H1 (cell line): Measurements from ENCODE around the gene PLB1. TPM values are rescaled to one million over a fixed set of nuclear protein-coding genes. Genes with fewer than 3 reads are reported as not detected.

Experiments used
- CTCF ChIA-PET: fragments of 300-600 bp; sonication (Branson Sonifier 250); formaldehyde crosslinking; loops from one replicate; lab custom pipeline; 2021; ENCODE audit not compliant: partially characterized antibody; lab: Charles Lee
- POLR2A ChIA-PET: fragments of 300-600 bp; sonication (Branson Sonifier 250); formaldehyde crosslinking; loops from one replicate; lab custom pipeline; 2021; ENCODE audit warnings: inconsistent platforms; ENCODE audit not compliant: partially characterized antibody; lab: Charles Lee
- DNase-seq, 2 experiments: peaks; one replicate each; pipeline versions ENCODE4 v3.0.0 to v3.0.0-alpha.2; 2010 to 2022; ENCODE audit warnings: low spot score in 2 of 2, low read depth in 1 of 2, mixed read lengths in 1 of 2
- FAIRE-seq: peaks from 2 replicates; lab custom pipeline; 2011; peaks lifted over from hg19 to GRCh38; lab: Jason Lieb, UNC
- H2AFZ ChIP-seq: 2 replicates; pipeline ENCODE4 v1.8.1; 2012; ENCODE audit warnings: low read length, inconsistent platforms
- H2AK5ac ChIP-seq: 2 replicates; pipeline ENCODE4 v1.6.1; 2013; ENCODE audit warnings: low read depth, low read length
- H2BK120ac ChIP-seq: replicated peaks from 2 replicates; pipeline ENCODE3; 2013; ENCODE audit warnings: low read depth, low read length, inconsistent platforms
- H2BK12ac ChIP-seq: 2 replicates; pipeline ENCODE4 v1.6.1; 2013; ENCODE audit warnings: low read depth, low read length
- H2BK15ac ChIP-seq: 2 replicates; pipeline ENCODE4 v1.6.1; 2013; ENCODE audit warnings: low read length
- H2BK20ac ChIP-seq: 2 replicates; pipeline ENCODE4 v1.6.1; 2013; ENCODE audit warnings: low read length
- H2BK5ac ChIP-seq: 2 replicates; pipeline ENCODE4 v1.6.1; 2013; ENCODE audit warnings: low read depth, low read length
- H3K14ac ChIP-seq: 2 replicates; pipeline ENCODE4 v1.6.1; 2013; ENCODE audit warnings: inconsistent platforms; ENCODE audit not compliant: insufficient read length
- H3K18ac ChIP-seq: 2 replicates; pipeline ENCODE4 v1.6.1; 2013; ENCODE audit warnings: low read length; ENCODE audit errors: extremely low read depth
- H3K23ac ChIP-seq: 2 replicates; pipeline ENCODE4 v1.6.1; 2013; ENCODE audit warnings: inconsistent platforms; ENCODE audit not compliant: insufficient read length
- H3K23me2 ChIP-seq: 2 replicates; pipeline ENCODE4 v1.6.1; 2013; ENCODE audit warnings: low read depth, low read length
- H3K27ac ChIP-seq: 2 replicates; pipeline ENCODE4 v1.6.1; 2011; ENCODE audit warnings: low read depth, low read length, inconsistent platforms
- H3K27me3 ChIP-seq, 4 experiments: replicated peaks in 1 of 4; 1 replicate in 1 of 4; 2 replicates in 3 of 4; pipeline versions ENCODE4 v1.6.1 to v1.8.1; 2011 to 2013; ENCODE audit warnings: low read length in 3 of 4, mild to moderate bottlenecking in 3 of 4, inconsistent platforms in 2 of 4, mixed read lengths in 2 of 4, moderate library complexity in 1 of 4; ENCODE audit not compliant: control insufficient read depth in 3 of 4, insufficient read depth in 3 of 4; ENCODE audit errors: extremely low read depth in 1 of 4
- H3K36me3 ChIP-seq, 4 experiments: 2 replicates each; pipeline versions ENCODE4 v1.6.1 to v1.8.1; 2011 to 2013; ENCODE audit warnings: mild to moderate bottlenecking in 4 of 4, low read length in 3 of 4, moderate library complexity in 2 of 4, control low read depth in 1 of 4, inconsistent platforms in 1 of 4; ENCODE audit not compliant: insufficient read depth in 4 of 4, control insufficient read depth in 2 of 4
- H3K4ac ChIP-seq: replicated peaks from 2 replicates; pipeline ENCODE3; 2013; ENCODE audit warnings: low read length, low read depth, mixed read lengths, inconsistent platforms; ENCODE audit not compliant: insufficient read length
- H3K4me1 ChIP-seq, 4 experiments: replicated peaks in 1 of 4; 1 replicate in 1 of 4; 2 replicates in 3 of 4; pipeline versions ENCODE4 v1.6.1 to v1.8.1; 2011 to 2013; ENCODE audit warnings: low read length in 3 of 4, inconsistent platforms in 2 of 4, mixed read lengths in 1 of 4; ENCODE audit not compliant: insufficient read depth in 4 of 4, control insufficient read depth in 3 of 4
- H3K4me2 ChIP-seq, 2 experiments: 2 replicates each; pipeline versions ENCODE4 v1.6.1 to v1.8.1; 2011 to 2013; ENCODE audit warnings: low read depth in 2 of 2, low read length in 2 of 2, control low read depth in 1 of 2, inconsistent platforms in 1 of 2, mild to moderate bottlenecking in 1 of 2; ENCODE audit not compliant: insufficient read depth in 1 of 2
- H3K4me3 ChIP-seq, 4 experiments: fragments of 200-600, 300-600 bp in 1 of 4; sonication (generic), shearing (Covaris generic), sonication (Bioruptor Twin) in 1 of 4; 2 replicates each; pipeline versions ENCODE4 v1.5.1 to v1.8.1; 2011 to 2016; ENCODE audit warnings: low read length in 4 of 4, low read depth in 3 of 4, control low read depth in 2 of 4, inconsistent platforms in 2 of 4, mild to moderate bottlenecking in 2 of 4, mixed read lengths in 1 of 4, moderate library complexity in 1 of 4; ENCODE audit not compliant: insufficient read depth in 2 of 4; ENCODE audit errors: extremely low read depth in 1 of 4
- H3K56ac ChIP-seq: replicated peaks from 2 replicates; pipeline ENCODE3; 2013; ENCODE audit warnings: low read depth, mild to moderate bottlenecking, mixed read lengths, low read length, inconsistent platforms; ENCODE audit not compliant: insufficient read length
- H3K79me1 ChIP-seq: 2 replicates; pipeline ENCODE4 v1.6.1; 2013; ENCODE audit warnings: low read depth, low read length, control low read depth
- H3K79me2 ChIP-seq, 2 experiments: 2 replicates each; pipeline versions ENCODE4 v1.6.1 to v1.8.1; 2012 to 2013; ENCODE audit warnings: low read length in 2 of 2, mild to moderate bottlenecking in 2 of 2, inconsistent platforms in 1 of 2; ENCODE audit not compliant: insufficient read depth in 2 of 2, control insufficient read depth in 1 of 2
- H3K9ac ChIP-seq, 4 experiments: replicated peaks in 1 of 4; 1 replicate in 1 of 4; 2 replicates in 3 of 4; pipeline versions ENCODE4 v1.6.1 to v1.8.1; 2011 to 2013; ENCODE audit warnings: low read depth in 3 of 4, low read length in 3 of 4, control low read depth in 2 of 4, mild to moderate bottlenecking in 2 of 4, moderate library complexity in 2 of 4, inconsistent platforms in 1 of 4; ENCODE audit errors: extremely low read depth in 1 of 4
- H3K9me3 ChIP-seq, 2 experiments: 2 replicates each; pipeline versions ENCODE4 v1.6.1 to v1.8.1; 2012 to 2013; ENCODE audit warnings: mild to moderate bottlenecking in 2 of 2, moderate library complexity in 2 of 2, control low read depth in 1 of 2, inconsistent platforms in 1 of 2, low read depth in 1 of 2, low read length in 1 of 2, mixed read lengths in 1 of 2; ENCODE audit not compliant: insufficient read depth in 2 of 2
- H4K20me1 ChIP-seq, 2 experiments: replicated peaks in 1 of 2; 2 replicates each; pipeline versions ENCODE3 to v1.8.1; 2011 to 2013; ENCODE audit warnings: inconsistent platforms in 2 of 2, low read length in 2 of 2, mild to moderate bottlenecking in 1 of 2; ENCODE audit not compliant: insufficient read depth in 2 of 2, control insufficient read depth in 1 of 2
- H4K5ac ChIP-seq: 2 replicates; pipeline ENCODE4 v1.6.1; 2013; ENCODE audit warnings: low read length, low read depth, mixed read lengths, inconsistent platforms; ENCODE audit not compliant: insufficient read length
- H4K8ac ChIP-seq: 2 replicates; pipeline ENCODE4 v1.8.0; 2013; ENCODE audit warnings: mild to moderate bottlenecking, moderate library complexity, low read length, inconsistent platforms; ENCODE audit not compliant: insufficient read depth; ENCODE audit errors: extremely low read depth
- H4K91ac ChIP-seq: replicated peaks from 2 replicates; pipeline ENCODE3; 2013; ENCODE audit warnings: low read length, mixed read lengths, inconsistent platforms; ENCODE audit not compliant: insufficient read length
- ASH2L ChIP-seq: fragments of 200-600, 300-600 bp; sonication (generic); IDR thresholded peaks from one replicate; pipeline ENCODE4 v1.7.1; 2017; ENCODE audit warnings: low read length
- CHD2 ChIP-seq: IDR thresholded peaks from 2 replicates; pipeline ENCODE4 v1.6.1; 2012; ENCODE audit warnings: low read length, improper control_type of control experiment
- EP300 ChIP-seq, 2 experiments: IDR thresholded peaks; 1 replicate in 1 of 2; 2 replicates in 1 of 2; pipeline ENCODE4 v1.6.1; 2011 to 2012; ENCODE audit warnings: low read depth in 2 of 2, low read length in 2 of 2, mild to moderate bottlenecking in 2 of 2, borderline replicate concordance in 1 of 2, inconsistent platforms in 1 of 2, moderate library complexity in 1 of 2
- GABPA ChIP-seq: IDR thresholded peaks from 2 replicates; pipeline ENCODE4 v1.6.1; 2011; ENCODE audit warnings: mild to moderate bottlenecking, low read length, moderate library complexity, borderline replicate concordance; ENCODE audit not compliant: insufficient read depth
- RAD21 ChIP-seq, 2 experiments: IDR thresholded peaks in 1 of 2; conservative IDR thresholded peaks in 1 of 2; 2 replicates each; pipeline ENCODE4 v1.6.1; 2011; ENCODE audit warnings: low read depth in 2 of 2, low read length in 2 of 2, improper control_type of control experiment in 1 of 2, inconsistent platforms in 1 of 2, mild to moderate bottlenecking in 1 of 2, moderate library complexity in 1 of 2
- TAF1 ChIP-seq: IDR thresholded peaks from 2 replicates; pipeline ENCODE4 v1.6.1; 2011; ENCODE audit warnings: mild to moderate bottlenecking, low read depth, low read length
- WGBS, 2 experiments: shearing (Covaris generic) in 1 of 2; methylation state at CpG; one replicate each; pipeline versions ENCODE4 v1.1.6 to v1.1.7; 2013 to 2015; ENCODE audit warnings: low lambda C conversion rate in 2 of 2, mixed read lengths in 2 of 2, inconsistent platforms in 1 of 2, low coverage in 1 of 2, missing lambda C conversion rate in 1 of 2; ENCODE audit not compliant: insufficient replicate concordance in 2 of 2, insufficient coverage in 1 of 2, insufficient read length in 1 of 2; ENCODE audit errors: extremely low coverage in 1 of 2, missing lambda C conversion rate in 1 of 2; 5-methylcytosine and 5-hydroxymethylcytosine counted together
- polyA plus RNA-seq, 7 experiments: library from polyadenylated mRNA; depleted of rRNA in 3 of 7; stranded (reverse) in 5 of 7; unstranded in 2 of 7; fragments of >200 nt in 5 of 7; fragments of 200-250 nt in 2 of 7; gene quantifications; 1 replicate in 5 of 7; 2 replicates in 1 of 7; 4 replicates in 1 of 7; pipeline versions ENCODE4 v1.2.1 to v1.2.3, GENCODE V29; 2011 to 2013; ENCODE audit warnings: missing spikeins in 2 of 7, mixed read lengths in 2 of 7
- total RNA-seq: library from RNA; stranded (reverse); fragmentation: NEBNext Ultra II Directional; extraction: Animal tissue kit (Norgen Biotek cat#: 25700); gene quantifications from 2 replicates; pipeline ENCODE4 v1.2.1, GENCODE V29; 2021
- TF ChIP-seq, protein P1 (sequence below): IDR thresholded peaks from 2 replicates; pipeline ENCODE4 v1.6.1; 2012; ENCODE audit warnings: inconsistent platforms

The PLB1 gene
- total and polyA plus RNA-seq, 2 of the 8 experiments (the other 6 are each of a cell fraction or from before 2014, with no cell fraction given): 0.20 to 0.36 TPM

DNA sequence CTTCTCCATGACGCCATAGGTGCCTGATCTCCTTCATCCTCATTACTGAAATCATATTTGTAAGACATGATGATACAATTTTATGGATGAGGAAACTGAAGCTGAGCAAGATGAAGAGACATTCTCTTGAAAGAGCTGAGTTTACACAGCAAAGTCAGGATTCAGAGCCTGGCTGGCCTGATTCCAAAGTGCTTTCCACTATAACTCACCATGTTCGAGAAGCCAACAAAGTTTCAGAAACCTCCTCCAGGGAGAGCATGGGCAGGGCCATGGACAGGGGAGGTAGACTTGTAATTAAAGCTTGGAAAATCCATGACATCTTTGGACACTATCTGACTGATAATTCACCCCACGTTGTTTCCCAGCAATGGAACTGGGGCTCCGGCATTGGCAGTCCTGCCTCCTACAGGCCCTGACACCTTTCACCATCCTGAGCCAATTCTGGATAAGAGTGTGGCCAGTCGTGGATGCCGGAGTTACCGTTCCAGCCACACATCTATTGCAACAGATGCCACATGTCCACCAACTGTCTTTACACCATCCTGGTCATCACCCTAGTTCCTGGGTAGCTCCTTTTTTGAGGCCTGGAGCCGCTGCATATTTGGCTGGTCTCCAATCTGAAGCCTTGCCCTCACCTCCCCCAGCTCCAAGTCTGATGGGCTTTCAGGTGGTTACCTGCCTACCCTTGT, 170.8 kb downstream of the PLB1 start:
- H3K14ac ChIP-seq: no peak overlapping the region
- no peaks in the 10 kb centered on the region for H3K27me3 ChIP-seq
- no peak overlapping the region for H3K27ac ChIP-seq
- H4K20me1 ChIP-seq: no peaks in the 10 kb centered on the region
- H2BK15ac ChIP-seq: no peak overlapping the region
- H3K56ac ChIP-seq: no peak overlapping the region
- H3K4ac ChIP-seq: no peak overlapping the region
- peaks cover 0 to 3% (median 1%) of the 10 kb centered on the region in 4 experiments; a peak in 2 of 7 replicates for H3K4me1 ChIP-seq
- no peak overlapping the region for H3K4me3 ChIP-seq
- H3K9me3 ChIP-seq: no peaks in the 10 kb centered on the region
- WGBS, 2 experiments: 94% methylated on average over 8 of the region's 8 CpGs; no CpG with 5 or more reads in 1 of the 2 experiments
- no peak overlapping the region for H4K91ac ChIP-seq
- POLR2A ChIA-PET: interaction anchor here (0.6 kb wide), 1 partner anchor 18 kb away, joined by 3 read pairs; no protein-coding TSS in a partner anchor
- H2BK12ac ChIP-seq: no peak overlapping the region
- H3K4me2 ChIP-seq: no peak overlapping the region
- H3K23ac ChIP-seq: no peak overlapping the region
- no peak overlapping the region for H4K8ac ChIP-seq
- no peak overlapping the region for H2BK120ac ChIP-seq
- no peak for FAIRE-seq
- H2AK5ac ChIP-seq: no peak overlapping the region
- no peak overlapping the region for H4K5ac ChIP-seq
- no peaks in the 10 kb centered on the region for H3K36me3 ChIP-seq
- no peak overlapping the region for H2BK5ac ChIP-seq
- CTCF ChIA-PET: interaction anchor here (0.9 to 1.2 kb wide), 3 partner anchors 17 to 100 kb away, joined by 3 read pairs; no protein-coding TSS in a partner anchor
- no peak overlapping the region for H2AFZ ChIP-seq
- no peaks in the 10 kb centered on the region for H3K79me1 ChIP-seq
- H3K23me2 ChIP-seq: no peaks in the 10 kb centered on the region; the same call in 1 of the 2 replicates
- no peak for TF ChIP-seq CHD2
- no peak for TF ChIP-seq RAD21 (IDR thresholded peaks at IDR 0.05 in 1 of 2, conservative IDR thresholded peaks at IDR 0.05 in 1 of 2; ENCODE audit: low read depth in 2 of 2, low read length in 2 of 2)
- TF ChIP-seq, protein P1, sequence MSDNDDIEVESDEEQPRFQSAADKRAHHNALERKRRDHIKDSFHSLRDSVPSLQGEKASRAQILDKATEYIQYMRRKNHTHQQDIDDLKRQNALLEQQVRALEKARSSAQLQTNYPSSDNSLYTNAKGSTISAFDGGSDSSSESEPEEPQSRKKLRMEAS: no peak
- no peak for TF ChIP-seq GABPA
- TF ChIP-seq ASH2L: no peak
- TF ChIP-seq EP300 (IDR thresholded peaks at IDR 0.05; ENCODE audit: borderline replicate concordance in 1 of 2, low read depth in 2 of 2, low read length in 2 of 2): no peak
- TF ChIP-seq TAF1: no peak
- no peak overlapping the region for H3K9ac ChIP-seq
- no peak overlapping the region for H3K18ac ChIP-seq
- H2BK20ac ChIP-seq: no peak overlapping the region
- no peak for DNase-seq
- no peaks in the 10 kb centered on the region for H3K79me2 ChIP-seq
